ENCODE measurements around the gene NSL1.

The NSL1 gene

GRCh38 chr1:212721388-212722247, 70.0 kb downstream of the NSL1 start:
- Histone ChIP-seq H3K4me1 (ENCODE audit: control insufficient read depth in 1 of 2, insufficient read depth in 2 of 2, low read length in 2 of 2) (no peaks in the 10 kb centered on the region), H2BK5ac (ENCODE audit: low read depth, low read length, poor library complexity) (no peak overlapping the region), H3K4me2 (ENCODE audit: low read length) (no peak overlapping the region), H3K79me2 (ENCODE audit: control insufficient read depth, insufficient read depth, low read length, poor library complexity) (no peaks in the 10 kb centered on the region), H3K79me1 (ENCODE audit: low read length) (no peaks in the 10 kb centered on the region), H2AFZ (ENCODE audit: insufficient read depth, low read length, poor library complexity) (no peak overlapping the region), H3K36me3 (ENCODE audit: control insufficient read depth in 1 of 2, insufficient read depth in 2 of 2, low read length in 2 of 2) (no peaks in the 10 kb centered on the region), H3K4ac (ENCODE audit: low read depth, low read length) (no peak overlapping the region), H2AK5ac (ENCODE audit: low read length) (no peak overlapping the region), H3K9ac (ENCODE audit: low read length) (no peak overlapping the region), H3K27ac (ENCODE audit: low read depth, low read length) (no peak overlapping the region), H2BK12ac (ENCODE audit: low read length) (no peak overlapping the region), H4K12ac (ENCODE audit: low read depth, low read length) (no peak overlapping the region), H3K18ac (ENCODE audit: low read length) (no peak overlapping the region), H2BK120ac (ENCODE audit: insufficient read depth, low read length, poor library complexity) (no peak overlapping the region), H3K4me3 (ENCODE audit: low read depth, low read length) (no peak overlapping the region), H4K8ac (ENCODE audit: low read depth, low read length) (no peak overlapping the region), H3K23ac (ENCODE audit: low read length) (no peak overlapping the region), H4K91ac (ENCODE audit: low read depth, low read length) (no peak overlapping the region), H3K14ac (ENCODE audit: low read length) (no peak overlapping the region), H3K27me3 (ENCODE audit: insufficient read depth, low read length) (no peaks in the 10 kb centered on the region), H3K9me3 (ENCODE audit: insufficient read depth, low read depth, low read length) (peaks cover 1% of the 10 kb centered on the region)
- WGBS (ENCODE audit: extremely low coverage, insufficient coverage, insufficient read length) = no CpG with 5 or more reads among the region's 9 CpGs
- DNase-seq = peak; percentile 28 to 65

GRCh38 chr1:212719633-212720032, 71.9 kb downstream of the NSL1 start:
- Histone ChIP-seq H3K18ac (ENCODE audit: low read length) (no peak overlapping the region), H2BK5ac (ENCODE audit: low read depth, low read length, poor library complexity) (no peak overlapping the region), H3K23ac (ENCODE audit: low read length) (no peak overlapping the region), H3K79me2 (ENCODE audit: control insufficient read depth, insufficient read depth, low read length, poor library complexity) (no peaks in the 10 kb centered on the region), H2AFZ (ENCODE audit: insufficient read depth, low read length, poor library complexity) (no peak overlapping the region), H2AK5ac (ENCODE audit: low read length) (no peak overlapping the region), H3K4me3 (ENCODE audit: low read depth, low read length) (no peak overlapping the region), H3K4me1 (ENCODE audit: control insufficient read depth in 1 of 2, insufficient read depth in 2 of 2, low read length in 2 of 2) (no peaks in the 10 kb centered on the region), H3K4ac (ENCODE audit: low read depth, low read length) (no peak overlapping the region), H2BK120ac (ENCODE audit: insufficient read depth, low read length, poor library complexity) (no peak overlapping the region), H3K27ac (ENCODE audit: low read depth, low read length) (no peak overlapping the region), H3K14ac (ENCODE audit: low read length) (no peak overlapping the region), H2BK12ac (ENCODE audit: low read length) (no peak overlapping the region), H3K79me1 (ENCODE audit: low read length) (no peaks in the 10 kb centered on the region), H4K8ac (ENCODE audit: low read depth, low read length) (no peak overlapping the region), H3K9ac (ENCODE audit: low read length) (no peak overlapping the region), H3K4me2 (ENCODE audit: low read length) (no peak overlapping the region), H3K36me3 (ENCODE audit: control insufficient read depth in 1 of 2, insufficient read depth in 2 of 2, low read length in 2 of 2) (no peaks in the 10 kb centered on the region), H4K91ac (ENCODE audit: low read depth, low read length) (no peak overlapping the region), H4K12ac (ENCODE audit: low read depth, low read length) (no peak overlapping the region), H3K27me3 (ENCODE audit: insufficient read depth, low read length) (no peaks in the 10 kb centered on the region), H3K9me3 (ENCODE audit: insufficient read depth, low read depth, low read length) (no peaks in the 10 kb centered on the region)
- WGBS (ENCODE audit: extremely low coverage, insufficient coverage, insufficient read length) = no CpG with 5 or more reads among the region's 2 CpGs
- DNase-seq = no peak

GRCh38 chr1:212718499-212718898, 73.1 kb downstream of the NSL1 start:
- Histone ChIP-seq H3K79me1 (ENCODE audit: low read length) (no peaks in the 10 kb centered on the region), H4K91ac (ENCODE audit: low read depth, low read length) (no peak overlapping the region), H3K4ac (ENCODE audit: low read depth, low read length) (no peak overlapping the region), H3K14ac (ENCODE audit: low read length) (no peak overlapping the region), H2AK5ac (ENCODE audit: low read length) (no peak overlapping the region), H3K36me3 (ENCODE audit: control insufficient read depth in 1 of 2, insufficient read depth in 2 of 2, low read length in 2 of 2) (no peaks in the 10 kb centered on the region), H3K27ac (ENCODE audit: low read depth, low read length) (no peak overlapping the region), H3K23ac (ENCODE audit: low read length) (no peak overlapping the region), H3K9me3 (ENCODE audit: insufficient read depth, low read depth, low read length) (no peaks in the 10 kb centered on the region), H2BK5ac (ENCODE audit: low read depth, low read length, poor library complexity) (no peak overlapping the region), H3K79me2 (ENCODE audit: control insufficient read depth, insufficient read depth, low read length, poor library complexity) (no peaks in the 10 kb centered on the region), H3K4me2 (ENCODE audit: low read length) (no peak overlapping the region), H4K12ac (ENCODE audit: low read depth, low read length) (no peak overlapping the region), H2BK120ac (ENCODE audit: insufficient read depth, low read length, poor library complexity) (no peak overlapping the region), H3K27me3 (ENCODE audit: insufficient read depth, low read length) (no peaks in the 10 kb centered on the region), H4K8ac (ENCODE audit: low read depth, low read length) (no peak overlapping the region), H3K18ac (ENCODE audit: low read length) (no peak overlapping the region), H3K4me1 (ENCODE audit: control insufficient read depth in 1 of 2, insufficient read depth in 2 of 2, low read length in 2 of 2) (no peaks in the 10 kb centered on the region), H3K4me3 (ENCODE audit: low read depth, low read length) (no peak overlapping the region), H3K9ac (ENCODE audit: low read length) (no peak overlapping the region), H2AFZ (ENCODE audit: insufficient read depth, low read length, poor library complexity) (no peak overlapping the region), H2BK12ac (ENCODE audit: low read length) (no peak overlapping the region)
- peak in 1 of 2 donors; percentile 46 for DNase-seq
- WGBS (ENCODE audit: extremely low coverage, insufficient coverage, insufficient read length) = no CpG with 5 or more reads among the region's 4 CpGs

- H2BK5ac ChIP-seq (ENCODE audit: low read depth, low read length, poor library complexity) = no peak overlapping the region
- no peak for DNase-seq
- H3K36me3 ChIP-seq (ENCODE audit: control insufficient read depth in 1 of 2, insufficient read depth in 2 of 2, low read length in 2 of 2) = no peaks in the 10 kb centered on the region
- no peaks in the 10 kb centered on the region for H3K4me1 ChIP-seq (ENCODE audit: control insufficient read depth in 1 of 2, insufficient read depth in 2 of 2, low read length in 2 of 2)
- H2AFZ ChIP-seq (ENCODE audit: insufficient read depth, low read length, poor library complexity) = no peak overlapping the region
- no peak overlapping the region for H3K14ac ChIP-seq (ENCODE audit: low read length)
- no peak overlapping the region for H3K27ac ChIP-seq (ENCODE audit: low read depth, low read length)
- H4K8ac ChIP-seq (ENCODE audit: low read depth, low read length) = no peak overlapping the region
- H3K4ac ChIP-seq (ENCODE audit: low read depth, low read length) = no peak overlapping the region
- no peak overlapping the region for H4K12ac ChIP-seq (ENCODE audit: low read depth, low read length)
- no peaks in the 10 kb centered on the region for H3K79me1 ChIP-seq (ENCODE audit: low read length)
- H2BK120ac ChIP-seq (ENCODE audit: insufficient read depth, low read length, poor library complexity) = no peak overlapping the region
- no peak overlapping the region for H3K4me3 ChIP-seq (ENCODE audit: low read depth, low read length)
- H3K9ac ChIP-seq (ENCODE audit: low read length) = no peak overlapping the region
- H3K4me2 ChIP-seq (ENCODE audit: low read length) = no peak overlapping the region
- H3K9me3 ChIP-seq (ENCODE audit: insufficient read depth, low read depth, low read length) = no peaks in the 10 kb centered on the region
- H3K23ac ChIP-seq (ENCODE audit: low read length) = no peak overlapping the region
- H2AK5ac ChIP-seq (ENCODE audit: low read length) = no peak overlapping the region
- no peaks in the 10 kb centered on the region for H3K79me2 ChIP-seq (ENCODE audit: control insufficient read depth, insufficient read depth, low read length, poor library complexity)
- H2BK12ac ChIP-seq (ENCODE audit: low read length) = no peak overlapping the region
- no peak overlapping the region for H3K18ac ChIP-seq (ENCODE audit: low read length)
- H3K27me3 ChIP-seq (ENCODE audit: insufficient read depth, low read length) = no peaks in the 10 kb centered on the region
- WGBS (ENCODE audit: extremely low coverage, insufficient coverage, insufficient read length) = no CpG with 5 or more reads among the region's 1 CpG
- no peak overlapping the region for H4K91ac ChIP-seq (ENCODE audit: low read depth, low read length)
Measured at GRCh38 chr1:212716161-212716560, 75.4 kb downstream of the NSL1 start.
